GM12864 (cell line): ENCODE data around the gene SMPD1.

Experiments
- DNase-seq: peaks from one replicate; pipeline ENCODE4 v3.0.0-alpha.2; 2011; ENCODE audit warnings: low read depth
- H3K4me3 ChIP-seq: 2 replicates; pipeline ENCODE4 v1.5.1; 2011; ENCODE audit warnings: mild to moderate bottlenecking, low read depth, low read length, control low read depth
- CTCF ChIP-seq: IDR thresholded peaks from 2 replicates; pipeline ENCODE4 v1.5.1; 2011; ENCODE audit warnings: low read depth, mild to moderate bottlenecking, moderate library complexity, low read length, control low read depth, inconsistent platforms; ENCODE audit errors: missing control alignments

Gene SMPD1

GRCh38 chr11:6413791-6414201, 23.5 kb downstream of the SMPD1 start:
- TF ChIP-seq CTCF: no peak
- H3K4me3 ChIP-seq: no peak overlapping the region
- DNase-seq: no peak

GRCh38 chr11:6414874-6415328, 24.6 kb downstream of the SMPD1 start:
- no peak overlapping the region for H3K4me3 ChIP-seq
- no peak for DNase-seq
- TF ChIP-seq CTCF: no peak

- H3K4me3 ChIP-seq: no peak overlapping the region
- TF ChIP-seq CTCF: no peak
- no peak for DNase-seq
Observed at GRCh38 chr11:6415797-6416196, 25.5 kb downstream of the SMPD1 start.

- DNase-seq: no peak
- TF ChIP-seq CTCF: no peak
- no peak overlapping the region for H3K4me3 ChIP-seq
Observed at GRCh38 chr11:6417907-6418556, 27.8 kb downstream of the SMPD1 start.

- H3K4me3 ChIP-seq: peak overlapping the region; percentile 66
- TF ChIP-seq CTCF: no peak
- DNase-seq: no peak
Observed at GRCh38 chr11:6418557-6419008, 28.3 kb downstream of the SMPD1 start.

GRCh38 chr11:6419009-6419631, 28.8 kb downstream of the SMPD1 start, which contains the start of gene APBB1:
APBB1 (minus strand) TSS chr11:6419094; CDS start chr11:6411347, 7,747 bp downstream.
- peak within 1 kb of the TSS; percentile 66 for H3K4me3 ChIP-seq
- no peak for TF ChIP-seq CTCF
- no peak for DNase-seq

- H3K4me3 ChIP-seq: no peak overlapping the region
- DNase-seq: no peak
- TF ChIP-seq CTCF: no peak
Observed at GRCh38 chr11:6420677-6421076, 30.4 kb downstream of the SMPD1 start.
